LoVo (cell line): ENCODE data around the gene PPM1L.
"Not testable (repeated sequence)": the region's sequence is repeated elsewhere in the genome, so short reads cannot be mapped to it uniquely, and the experiment has no call there.

Experiments
- DNase-seq: peaks from one replicate; pipeline ENCODE4 v3.0.0-alpha.2; 2016; ENCODE audit warnings: low spot score

Gene PPM1L

GRCh38 chr3:160931474-160931873 is 175.4 kb downstream of the PPM1L start:
- no peak for DNase-seq

GRCh38 chr3:160935413-160936095 is 179.5 kb downstream of the PPM1L start:
- no peak for DNase-seq

- peak; percentile 67 for DNase-seq
These were observed 186.0 kb downstream of the PPM1L start for GRCh38 chr3:160941885-160942494.

GRCh38 chr3:160943996-160944395 is 188.0 kb downstream of the PPM1L start:
- no peak for DNase-seq

GRCh38 chr3:160945336-160945735 is 189.3 kb downstream of the PPM1L start:
- no peak for DNase-seq

- DNase-seq, result no peak
These were observed 192.2 kb downstream of the PPM1L start for GRCh38 chr3:160948273-160948672.

GRCh38 chr3:160949460-160949859 is 193.4 kb downstream of the PPM1L start:
- DNase-seq, result no peak

- no peak for DNase-seq
These were observed 194.5 kb downstream of the PPM1L start for GRCh38 chr3:160950542-160950941.

- no peak for DNase-seq
These were observed 194.9 kb downstream of the PPM1L start for GRCh38 chr3:160950954-160951353.

GRCh38 chr3:160951642-160952487 is 195.8 kb downstream of the PPM1L start:
- DNase-seq, result no peak

GRCh38 chr3:160953686-160954085 is 197.7 kb downstream of the PPM1L start:
- DNase-seq, result no peak

GRCh38 chr3:160956785-160957184 is 200.8 kb downstream of the PPM1L start:
- no peak for DNase-seq

GRCh38 chr3:160960568-160960967 is 204.5 kb downstream of the PPM1L start:
- DNase-seq, result no peak

- no peak for DNase-seq
These were observed 207.9 kb downstream of the PPM1L start for GRCh38 chr3:160963949-160964348.

GRCh38 chr3:160968761-160969160 is 212.7 kb downstream of the PPM1L start:
- DNase-seq, result no peak

- no peak for DNase-seq
These were observed 217.2 kb downstream of the PPM1L start for GRCh38 chr3:160973067-160973809.

- no peak for DNase-seq
These were observed 221.7 kb downstream of the PPM1L start for GRCh38 chr3:160977773-160978172.

- no peak for DNase-seq
These were observed 224.7 kb downstream of the PPM1L start for GRCh38 chr3:160980740-160981139.

- DNase-seq, result no peak
These were observed 225.3 kb downstream of the PPM1L start for GRCh38 chr3:160981217-160981938.

GRCh38 chr3:160982491-160982890 is 226.5 kb downstream of the PPM1L start:
- DNase-seq, result no peak

- not testable (repeated sequence) for DNase-seq
These were observed 227.9 kb downstream of the PPM1L start for GRCh38 chr3:160983900-160984299.

GRCh38 chr3:160986069-160986468 is 230.0 kb downstream of the PPM1L start:
- DNase-seq, result no peak
